Fibroblast of the conjunctiva (primary cell): ENCODE data around the gene RNPEPL1.

Experiments
- DNase-seq: peaks from one replicate; pipeline ENCODE4 v3.0.0-alpha.2; 2010; ENCODE audit warnings: low read depth

RNPEPL1 gene

DNA sequence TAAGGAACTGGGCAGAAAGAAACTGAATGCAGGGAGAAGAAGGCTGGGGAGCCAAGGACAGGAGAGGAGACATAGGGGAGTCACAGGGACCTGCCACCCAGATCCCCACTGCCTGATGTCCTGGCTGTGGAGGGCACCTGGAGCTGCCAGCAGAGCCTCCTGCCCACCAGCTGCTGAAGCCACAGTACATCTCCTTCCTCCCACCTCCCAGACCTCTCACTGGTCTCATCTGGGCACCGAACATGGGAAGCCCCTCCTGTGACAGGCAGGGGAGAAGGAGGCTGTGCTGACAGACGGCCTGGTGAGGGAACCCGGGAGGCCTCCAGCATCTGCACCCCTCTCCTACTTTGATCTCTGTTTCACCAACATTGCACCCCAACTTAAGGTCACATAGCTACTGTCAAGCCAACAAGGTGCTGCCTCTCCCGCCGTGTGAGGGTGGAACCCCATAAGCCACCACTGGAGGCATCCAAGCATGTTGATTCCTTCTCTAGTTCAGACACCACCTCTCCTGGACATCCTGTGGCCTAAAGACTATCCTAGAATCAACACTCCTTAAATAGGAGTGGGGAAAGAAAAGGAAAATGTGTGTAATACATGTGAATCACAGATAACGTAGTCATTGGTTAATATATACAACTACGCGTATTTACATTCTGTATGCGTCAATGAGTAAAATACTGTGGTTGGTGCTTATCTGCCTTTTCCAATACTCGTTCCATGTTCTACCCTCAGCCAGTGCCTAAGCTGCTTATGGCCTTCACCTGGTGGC, 3.5 kb upstream of the RNPEPL1 start:
- DNase-seq = no peak

DNA sequence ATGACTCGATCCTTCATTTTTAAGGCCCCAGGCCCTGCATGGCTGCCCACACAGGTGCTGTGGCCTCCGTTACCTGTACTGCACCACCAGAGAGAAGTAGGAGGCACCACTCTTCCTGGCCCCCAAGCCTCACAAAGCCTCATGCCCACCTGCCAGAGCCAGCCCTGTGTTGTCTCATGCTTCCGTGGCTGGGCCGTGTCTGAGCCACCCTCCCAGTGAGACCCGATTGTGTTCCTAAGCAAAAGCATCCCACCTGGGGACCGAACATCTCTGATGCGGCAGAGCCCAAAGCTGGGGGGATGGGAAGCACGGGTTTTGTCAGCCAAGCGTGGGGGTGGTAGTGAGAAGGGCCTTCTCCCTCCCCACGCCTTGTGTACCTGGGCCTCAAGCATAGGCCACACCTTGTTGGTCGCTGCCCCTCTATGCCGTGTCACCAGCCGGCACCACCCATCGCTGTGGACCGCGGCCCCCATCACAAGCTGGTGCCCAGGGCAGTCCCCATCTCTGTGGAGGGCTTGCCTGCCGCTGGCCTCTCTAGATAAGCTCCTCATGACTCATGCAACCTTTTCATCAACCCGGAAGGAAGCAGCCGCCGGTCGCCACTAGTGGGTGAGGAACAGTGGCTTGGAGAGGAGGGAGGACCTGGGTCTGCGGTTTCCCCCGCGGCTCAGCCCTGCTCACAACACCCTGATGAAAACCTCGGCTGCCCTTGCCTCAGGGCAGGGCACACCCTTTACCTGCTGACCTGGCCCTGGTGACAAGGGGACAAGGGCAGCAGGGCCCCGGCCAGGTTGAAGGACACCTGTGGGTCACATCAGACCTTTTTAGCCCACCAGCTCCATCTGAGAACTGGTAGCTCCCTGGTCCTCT, 2.7 kb upstream of the RNPEPL1 start:
- DNase-seq = no peak

DNA sequence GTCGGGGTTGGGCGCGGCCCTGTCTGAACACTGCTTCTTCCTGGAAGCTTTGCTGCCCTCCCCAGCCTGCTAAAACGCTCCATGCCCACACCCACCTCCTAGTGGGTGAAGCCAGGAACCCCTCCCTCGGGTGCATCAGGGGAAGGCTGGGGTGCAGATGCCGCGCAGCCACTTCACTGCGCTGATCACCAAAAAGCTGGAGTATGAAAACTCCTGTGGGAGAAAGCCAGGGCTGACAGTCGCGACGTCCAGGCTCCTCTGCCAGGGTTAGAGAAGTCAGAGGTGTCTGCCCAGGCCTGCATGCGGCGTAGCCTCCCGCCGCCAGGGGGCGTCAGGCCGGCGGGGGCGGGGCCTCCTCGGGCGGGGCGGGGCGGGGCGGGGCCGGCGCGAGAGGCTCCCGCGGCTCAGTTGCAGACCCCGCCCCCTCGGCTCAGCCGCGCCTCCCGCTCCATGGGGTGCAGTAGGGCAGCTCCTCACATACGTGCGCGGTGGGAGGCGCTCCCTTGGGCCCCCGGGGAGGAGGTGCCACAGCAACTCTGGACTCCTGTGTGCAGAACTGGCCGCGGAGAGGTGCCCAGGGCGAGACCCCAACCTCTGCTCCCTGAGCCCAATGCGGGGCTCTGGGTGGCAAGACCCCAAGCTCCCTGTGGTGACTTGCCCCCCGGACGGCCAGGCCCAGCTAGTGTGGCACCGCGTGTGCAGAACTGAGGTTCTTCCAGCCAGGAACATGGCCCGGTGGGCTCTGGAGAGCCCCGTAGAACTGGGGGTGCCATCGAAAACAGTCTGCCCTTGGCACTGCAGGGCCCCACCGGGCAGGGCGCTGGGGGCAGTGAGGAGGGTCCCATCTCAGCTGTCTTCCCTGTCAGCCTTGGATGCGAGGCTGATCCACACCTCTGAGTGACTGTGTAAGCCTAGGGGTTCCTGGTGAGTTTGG, 1.8 kb upstream of the RNPEPL1 start:
- peak; percentile 65 for DNase-seq

DNA sequence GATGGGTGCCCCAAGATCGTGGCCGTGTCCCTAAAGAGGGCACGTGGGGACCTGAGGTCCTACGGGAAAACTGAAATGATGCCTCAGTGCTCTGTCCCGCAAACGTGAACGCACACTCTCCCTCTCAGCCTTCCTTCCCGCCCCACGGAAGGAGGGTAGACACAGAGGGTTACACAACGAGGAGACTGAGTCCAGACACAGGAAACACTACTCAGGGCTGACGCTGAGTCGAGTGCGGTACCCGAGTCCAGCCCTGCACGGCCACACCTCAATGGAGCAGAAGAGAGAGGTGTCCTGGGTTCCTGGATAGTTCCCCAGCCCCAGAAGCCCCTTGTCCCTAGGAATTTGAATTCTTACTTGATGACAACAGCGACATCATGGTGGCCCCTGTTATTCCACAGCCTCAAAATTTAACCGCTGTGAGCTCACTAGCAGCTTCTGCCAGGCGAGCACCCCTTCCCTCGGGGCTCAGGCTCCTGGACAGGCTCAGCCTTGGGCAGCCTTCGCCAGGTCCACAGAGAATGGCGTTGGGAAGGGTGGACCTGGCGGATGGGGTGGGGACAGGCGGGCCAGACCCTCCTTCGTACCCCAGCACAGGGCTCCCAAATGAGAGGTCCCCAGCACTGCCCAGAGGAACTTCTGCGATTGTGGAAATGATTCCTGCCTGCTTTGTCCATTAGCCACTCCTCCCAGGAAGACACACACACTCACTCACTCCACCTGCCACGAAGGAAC, 980 bp upstream of the RNPEPL1 start:
- no peak for DNase-seq

DNA sequence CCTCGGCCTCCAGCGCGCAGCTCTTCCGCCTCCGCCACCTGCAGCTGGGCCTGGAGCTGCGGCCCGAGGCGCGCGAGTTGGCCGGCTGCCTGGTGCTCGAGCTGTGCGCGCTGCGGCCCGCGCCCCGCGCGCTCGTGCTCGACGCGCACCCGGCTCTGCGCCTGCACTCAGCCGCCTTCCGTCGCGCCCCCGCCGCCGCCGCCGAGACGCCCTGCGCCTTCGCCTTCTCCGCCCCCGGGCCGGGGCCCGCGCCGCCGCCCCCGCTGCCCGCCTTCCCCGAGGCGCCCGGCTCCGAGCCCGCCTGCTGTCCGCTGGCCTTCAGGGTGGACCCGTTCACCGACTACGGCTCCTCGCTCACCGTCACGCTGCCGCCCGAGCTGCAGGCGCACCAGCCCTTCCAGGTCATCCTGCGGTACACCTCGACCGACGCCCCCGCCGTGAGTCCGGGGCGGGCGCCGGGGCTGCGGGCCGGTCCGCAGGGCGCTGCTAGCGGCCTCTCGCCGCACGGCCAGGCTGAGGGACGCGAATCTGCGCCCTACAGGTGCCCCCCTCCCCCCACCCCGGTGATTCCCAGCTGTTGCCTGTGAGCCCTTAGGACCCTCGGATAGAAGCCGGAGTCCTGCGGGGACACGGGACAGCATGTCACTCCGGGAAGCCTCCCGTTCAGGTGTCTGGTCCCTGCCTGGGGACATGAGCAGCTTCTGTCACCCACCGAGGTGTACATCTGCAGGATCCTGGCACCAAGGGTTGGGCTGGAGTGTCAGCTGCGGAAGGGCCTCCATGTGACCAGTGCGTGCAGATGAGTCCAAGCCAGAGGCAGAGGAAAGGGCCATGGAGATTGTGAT, 616 bp downstream of the RNPEPL1 start:
- DNase-seq = no peak

DNA sequence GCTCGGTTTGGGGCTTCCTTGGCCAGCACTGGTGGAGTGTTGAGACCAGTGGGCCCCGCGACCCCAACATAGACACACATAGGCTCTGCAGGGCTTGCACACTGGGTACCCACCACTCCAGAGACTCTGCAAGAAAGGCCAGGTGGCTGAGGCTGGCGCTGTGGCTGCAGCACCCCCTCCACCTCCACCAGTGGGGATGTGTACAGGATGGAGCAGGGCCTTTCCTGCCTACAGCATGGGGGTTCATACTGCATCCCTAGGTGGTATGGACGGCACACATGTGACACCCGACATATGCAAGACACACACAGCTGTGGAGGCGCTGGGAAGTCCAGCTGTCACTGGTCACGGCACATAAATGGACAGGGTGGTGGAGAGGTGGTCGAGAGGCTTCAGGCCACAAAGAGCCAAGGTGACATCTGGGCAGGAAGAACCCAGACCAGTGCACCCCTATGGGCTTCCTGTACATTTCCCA, 1.3 kb downstream of the RNPEPL1 start:
- DNase-seq = no peak

DNA sequence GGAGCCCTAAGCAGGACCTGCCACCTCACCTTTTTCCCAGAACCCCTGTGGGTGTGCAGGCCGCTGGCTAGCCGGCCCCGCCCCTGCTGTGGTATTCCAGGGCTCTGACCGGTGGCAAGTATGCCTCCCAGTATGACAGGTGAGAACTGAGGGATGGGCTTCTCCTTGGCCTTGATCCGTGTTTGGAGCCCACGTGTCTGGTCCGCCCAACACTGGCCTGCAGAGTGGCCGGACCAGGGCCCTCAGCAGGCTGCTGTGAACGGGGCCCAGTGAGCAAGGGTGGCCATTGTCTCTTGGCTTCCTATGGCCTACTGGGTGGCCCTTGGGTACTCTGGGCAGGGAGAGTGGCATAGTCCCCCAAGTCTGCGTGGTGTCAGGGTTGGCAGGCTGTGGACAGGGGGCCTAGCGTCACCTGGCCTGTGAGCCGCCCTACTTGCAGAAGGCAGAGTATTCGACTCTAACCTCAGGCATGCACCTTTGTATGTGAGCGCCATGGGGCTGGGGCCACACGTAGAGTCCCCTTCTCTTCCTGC, 1.8 kb downstream of the RNPEPL1 start:
- no peak for DNase-seq

DNA sequence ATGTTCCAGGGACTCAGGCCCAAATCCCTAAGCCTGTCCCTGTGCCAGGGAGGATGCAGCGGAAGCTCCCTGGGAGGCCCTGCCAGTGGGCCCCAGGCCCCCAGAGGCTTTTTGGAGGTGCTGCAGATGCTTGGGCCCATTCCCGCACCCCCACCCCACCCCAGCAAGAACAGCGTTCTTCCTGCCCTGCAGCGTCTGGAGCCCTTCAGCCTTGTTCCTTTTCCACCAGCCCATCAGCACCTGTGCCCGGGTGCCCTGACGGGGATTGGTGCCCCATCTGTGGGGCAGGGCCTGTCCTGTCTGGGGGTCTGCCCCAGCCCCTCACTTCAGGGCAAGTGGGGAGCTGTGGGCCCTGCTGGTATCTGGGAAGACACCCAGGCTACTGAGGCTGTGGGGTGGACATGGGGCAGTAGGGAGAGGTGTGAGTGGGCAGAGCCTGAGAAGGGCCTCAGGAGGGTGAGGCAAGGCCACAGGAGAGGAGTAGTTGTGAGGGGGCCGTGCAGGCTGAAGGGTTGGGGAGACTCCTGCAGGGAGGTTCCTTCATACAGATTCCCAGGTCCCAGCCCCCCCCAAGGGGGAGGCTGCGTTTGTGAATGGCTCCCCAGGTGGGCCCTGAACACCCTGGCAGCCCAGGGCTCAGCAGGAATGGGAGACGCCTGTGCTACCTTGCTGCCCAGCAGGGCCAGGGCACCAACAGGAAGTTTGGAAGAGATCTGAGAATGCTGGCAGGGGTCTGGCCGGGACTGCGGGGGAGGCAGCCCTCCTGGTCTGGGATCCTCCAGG, 2.4 kb downstream of the RNPEPL1 start:
- no peak for DNase-seq

DNA sequence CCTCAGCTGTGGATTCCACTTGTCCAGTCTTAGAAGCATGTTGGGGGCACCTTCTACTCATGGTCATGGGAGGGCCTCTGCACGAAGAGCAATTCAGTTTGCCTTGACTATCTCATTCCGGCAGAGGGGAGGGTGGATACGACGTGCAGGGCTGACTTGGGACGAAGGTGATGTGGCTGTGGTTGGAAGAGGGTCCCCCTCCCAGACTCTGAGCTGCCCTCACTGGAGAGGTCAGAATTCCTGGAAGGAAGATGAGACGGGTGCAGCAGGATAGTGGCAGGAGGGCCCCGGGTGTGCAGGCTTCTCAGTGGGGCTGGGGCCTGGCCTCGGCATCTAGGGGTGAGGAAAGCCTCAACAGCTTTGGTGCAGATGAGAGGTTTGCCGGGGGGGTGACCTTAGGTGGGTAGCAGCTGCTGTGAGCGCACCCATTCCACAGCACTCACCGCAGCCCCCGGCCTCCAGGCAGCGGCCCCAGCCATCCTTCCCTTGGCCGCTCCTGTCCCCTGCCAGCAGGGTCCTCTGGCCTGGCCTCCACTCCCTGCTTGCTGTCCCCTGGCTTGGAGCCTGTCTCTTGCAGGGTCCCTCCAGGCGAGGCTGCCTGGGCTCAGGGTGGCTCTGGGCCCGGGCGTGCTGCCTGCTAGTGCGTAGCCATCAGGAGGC, 3.2 kb downstream of the RNPEPL1 start:
- no peak for DNase-seq

DNA sequence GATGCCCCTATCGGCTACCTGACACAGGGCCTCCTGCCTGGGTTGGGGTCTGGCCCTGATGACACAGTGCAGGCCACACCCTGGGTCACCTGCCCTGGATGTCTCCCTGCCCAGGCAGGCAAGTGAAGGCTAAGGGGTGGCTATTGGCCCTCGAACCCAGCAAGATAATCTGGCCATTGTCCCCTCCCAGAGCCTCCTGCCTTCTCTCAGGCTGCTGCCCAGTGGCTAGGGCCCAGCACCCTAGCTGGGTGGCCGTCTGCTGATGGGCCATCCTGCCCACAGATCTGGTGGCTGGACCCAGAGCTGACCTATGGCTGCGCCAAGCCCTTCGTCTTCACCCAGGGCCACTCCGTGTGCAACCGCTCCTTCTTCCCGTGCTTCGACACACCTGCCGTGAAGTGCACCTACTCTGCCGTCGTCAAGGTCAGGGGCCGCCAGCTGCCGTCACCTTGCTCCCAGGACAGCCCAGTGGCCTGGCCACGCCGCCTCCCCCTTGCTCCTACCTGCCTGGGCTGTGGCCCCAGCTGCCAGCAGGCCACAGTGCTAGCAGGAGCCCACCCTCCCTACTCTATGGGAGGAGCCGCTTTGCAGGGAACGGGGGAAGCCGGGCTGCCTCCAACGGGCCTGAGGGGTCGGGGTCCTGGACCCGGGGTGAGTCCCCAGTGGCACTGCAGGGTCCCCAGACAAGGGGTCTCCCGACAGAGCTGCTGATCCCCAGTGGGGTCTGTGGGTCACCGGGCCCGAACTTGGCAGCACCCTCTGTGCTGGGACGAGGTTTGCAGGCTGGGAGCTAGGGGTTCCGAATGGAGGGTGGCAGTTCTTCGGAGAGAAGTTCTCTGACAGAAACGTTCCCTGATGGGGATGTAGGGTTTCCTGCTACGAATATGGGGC, 4.1 kb downstream of the RNPEPL1 start:
- no peak for DNase-seq

DNA sequence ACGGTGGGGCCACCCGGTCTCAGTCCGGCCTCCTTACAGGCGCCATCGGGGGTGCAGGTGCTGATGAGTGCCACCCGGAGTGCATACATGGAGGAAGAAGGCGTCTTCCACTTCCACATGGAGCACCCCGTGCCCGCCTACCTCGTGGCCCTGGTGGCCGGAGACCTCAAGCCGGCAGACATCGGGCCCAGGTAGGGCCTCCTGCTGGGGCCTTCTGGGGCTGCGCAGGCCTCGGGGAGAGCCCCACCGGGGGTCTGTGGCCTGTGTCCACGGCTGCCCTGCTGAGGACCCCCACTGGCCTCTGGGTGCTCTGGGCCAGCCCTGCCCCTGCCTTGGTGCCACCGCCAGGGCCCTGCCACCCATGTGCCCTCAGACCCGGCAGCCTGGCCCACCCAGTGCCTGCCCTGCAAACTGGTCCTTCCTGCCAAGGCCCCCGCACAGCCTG, 4.8 kb downstream of the RNPEPL1 start:
- DNase-seq = no peak

DNA sequence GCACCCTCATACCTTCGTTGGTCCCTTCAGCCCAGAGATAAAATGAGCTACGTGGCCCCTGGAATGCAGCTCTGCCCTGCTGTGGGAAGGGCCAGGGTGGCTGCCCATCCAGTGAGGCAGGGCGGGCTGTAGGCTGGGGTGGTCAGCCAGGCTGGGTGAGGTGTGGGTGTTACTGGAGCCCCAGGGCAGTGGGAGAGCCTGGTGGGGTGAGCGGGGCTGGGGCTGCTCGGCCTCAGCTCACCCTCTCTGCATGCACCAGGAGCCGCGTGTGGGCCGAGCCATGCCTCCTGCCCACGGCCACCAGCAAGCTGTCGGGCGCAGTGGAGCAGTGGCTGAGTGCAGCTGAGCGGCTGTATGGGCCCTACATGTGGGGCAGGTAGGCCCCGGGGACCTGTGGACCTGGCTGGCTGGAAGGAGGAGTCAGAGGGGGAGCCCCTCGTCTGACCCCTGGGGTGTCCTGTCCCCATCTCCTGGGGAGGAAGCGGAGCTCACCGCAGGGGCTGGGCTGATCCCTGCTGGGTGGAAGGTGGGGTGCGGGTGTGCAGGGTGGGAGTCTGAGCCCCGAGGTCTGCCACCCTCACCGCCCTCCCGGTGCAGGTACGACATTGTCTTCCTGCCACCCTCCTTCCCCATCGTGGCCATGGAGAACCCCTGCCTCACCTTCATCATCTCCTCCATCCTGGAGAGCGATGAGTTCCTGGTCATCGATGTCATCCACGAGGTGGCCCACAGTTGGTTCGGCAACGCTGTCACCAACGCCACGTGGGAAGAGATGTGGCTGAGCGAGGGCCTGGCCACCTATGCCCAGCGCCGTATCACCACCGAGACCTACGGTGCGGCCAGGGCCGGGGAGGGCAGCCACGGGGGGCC, 5.5 kb downstream of the RNPEPL1 start:
- no peak for DNase-seq

DNA sequence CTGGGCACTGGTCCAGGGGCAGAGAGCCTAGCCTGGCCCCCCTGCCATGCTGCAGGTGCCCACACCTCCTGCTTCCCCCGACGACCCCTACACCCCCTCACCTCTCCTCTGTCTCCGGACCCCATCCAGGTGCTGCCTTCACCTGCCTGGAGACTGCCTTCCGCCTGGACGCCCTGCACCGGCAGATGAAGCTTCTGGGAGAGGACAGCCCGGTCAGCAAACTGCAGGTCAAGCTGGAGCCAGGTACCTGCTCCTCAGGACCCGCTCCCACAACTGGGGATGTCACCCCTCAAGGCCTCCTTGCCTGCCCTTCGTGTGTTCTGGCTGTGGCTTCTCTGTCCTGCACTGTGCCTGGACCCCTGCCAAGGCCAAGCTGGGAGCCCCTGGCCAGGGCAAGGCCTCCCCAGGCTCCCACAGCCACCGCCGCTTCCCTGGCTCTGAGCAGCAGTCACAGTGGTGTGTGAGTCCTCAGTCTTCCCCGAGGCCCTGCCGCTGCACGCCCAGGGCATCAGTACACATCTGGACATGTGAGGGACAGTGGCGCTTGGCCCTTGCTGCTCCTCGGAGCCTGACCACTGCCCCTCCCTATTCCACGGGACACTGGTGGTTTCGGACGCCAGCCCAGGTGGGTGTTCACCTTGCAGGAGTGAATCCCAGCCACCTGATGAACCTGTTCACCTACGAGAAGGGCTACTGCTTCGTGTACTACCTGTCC, 6.3 kb downstream of the RNPEPL1 start:
- DNase-seq = no peak

DNA sequence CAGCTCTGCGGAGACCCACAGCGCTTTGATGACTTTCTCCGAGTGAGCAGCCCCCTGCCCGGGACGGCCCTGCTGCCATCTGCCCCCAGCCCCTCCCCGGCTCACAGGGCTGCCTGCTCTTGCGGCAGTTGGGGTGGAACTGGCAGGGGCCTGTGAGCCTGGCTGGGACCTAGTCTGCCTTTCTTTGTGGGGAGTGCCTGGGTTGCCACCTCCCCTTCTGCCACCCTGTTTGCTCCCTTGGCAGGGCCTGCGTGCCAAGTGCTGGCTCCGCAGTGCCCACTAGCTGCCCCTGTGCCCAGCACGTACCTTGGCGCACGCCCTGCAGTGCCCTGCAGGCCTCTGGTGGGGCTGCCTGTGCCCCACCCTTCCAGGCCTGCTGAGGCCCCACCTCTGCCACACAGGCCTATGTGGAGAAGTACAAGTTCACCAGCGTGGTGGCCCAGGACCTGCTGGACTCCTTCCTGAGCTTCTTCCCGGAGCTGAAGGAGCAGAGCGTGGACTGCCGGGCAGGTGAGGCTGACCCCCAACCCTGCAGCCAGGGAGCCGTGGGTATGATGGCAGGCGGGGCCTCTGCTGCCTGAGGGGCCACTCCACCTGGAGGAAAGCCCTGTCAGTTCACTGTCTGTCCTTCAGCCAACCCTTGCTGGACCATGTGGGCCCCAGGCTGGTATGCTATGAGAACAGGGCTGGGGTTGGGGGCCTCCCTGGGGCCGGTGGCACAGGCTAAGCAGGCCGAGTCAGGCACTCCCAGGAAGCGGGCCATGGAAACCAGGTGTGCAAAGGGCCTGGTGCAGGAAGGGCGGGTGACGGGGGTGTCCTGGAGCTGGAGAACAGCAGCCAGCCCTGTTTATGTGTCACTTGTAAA, 7.0 kb downstream of the RNPEPL1 start:
- DNase-seq = no peak

DNA sequence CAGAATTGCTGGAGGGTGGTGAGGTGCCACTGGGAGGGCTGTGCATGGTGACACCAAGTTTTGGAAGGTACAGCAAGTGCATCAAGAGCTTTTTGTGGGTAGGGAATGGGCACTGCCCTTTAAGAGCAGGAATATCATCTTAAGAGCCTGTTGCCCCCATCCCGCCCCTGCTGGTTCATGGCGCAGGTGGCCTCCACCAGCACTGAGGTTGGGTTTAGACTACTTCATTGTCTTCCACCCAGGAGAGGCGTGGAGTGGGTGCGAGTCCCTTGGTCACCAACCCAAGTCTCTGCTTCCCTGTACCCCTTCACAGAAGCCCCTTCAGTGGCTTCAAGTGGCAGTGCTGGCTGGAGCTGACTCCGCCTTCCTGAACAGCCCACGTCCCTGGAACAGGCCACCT, 7.8 kb downstream of the RNPEPL1 start:
- DNase-seq = no peak
